Occipital lobe (tissue), 2 donors: ENCODE data around the gene TBATA. TPM values are rescaled to one million over a fixed set of nuclear protein-coding genes. Genes with fewer than 3 reads are reported as not detected.
A peak's percentile ranks its signal among the peaks of the same experiment; 100 is the strongest.

Experiments used
- DNase-seq: peaks from one replicate; lab custom pipeline; 2025; lab: John Stamatoyannopoulos, UW
- total RNA-seq: library from RNA; depleted of rRNA; stranded (reverse); fragments of >200 nt; gene quantifications from one replicate; pipeline ENCODE4 v1.2.3, GENCODE V29; 2014

The TBATA gene
- not detected for total RNA-seq

GRCh38 chr10:70785190-70785589 is at the start of gene TBATA:
TSS of gene TBATA (minus strand) at chr10:70785377. CDS start at chr10:70783379, 1,998 bp downstream.
- DNase-seq, result no peak

- no peak for DNase-seq
Measured at GRCh38 chr10:70834441-70835151, 49.4 kb upstream of the TBATA start.

GRCh38 chr10:70834021-70834420 is 48.8 kb upstream of the TBATA start:
- DNase-seq, result no peak

GRCh38 chr10:70833601-70834000 is 48.4 kb upstream of the TBATA start:
- DNase-seq, result no peak

GRCh38 chr10:70832852-70833528 is 47.8 kb upstream of the TBATA start:
- no peak for DNase-seq

- no peak for DNase-seq
Measured at GRCh38 chr10:70832221-70832620, 47.0 kb upstream of the TBATA start.

- no peak for DNase-seq
Measured at GRCh38 chr10:70830164-70830563, 45.0 kb upstream of the TBATA start.

- no peak for DNase-seq
Measured at GRCh38 chr10:70829543-70829942, 44.4 kb upstream of the TBATA start.

GRCh38 chr10:70828923-70829322 is 43.7 kb upstream of the TBATA start:
- DNase-seq, result no peak

GRCh38 chr10:70827086-70827757 is 42.0 kb upstream of the TBATA start:
- no peak for DNase-seq

GRCh38 chr10:70822076-70822820 is 37.1 kb upstream of the TBATA start:
- DNase-seq, result no peak

GRCh38 chr10:70820976-70821750 is 36.0 kb upstream of the TBATA start:
- DNase-seq, result no peak

- DNase-seq, result peak; percentile 61
Measured at GRCh38 chr10:70816220-70816894, 31.2 kb upstream of the TBATA start.

- peak; percentile 54 for DNase-seq
Measured at GRCh38 chr10:70815504-70816219, 30.5 kb upstream of the TBATA start, which contains the start of gene SGPL1. TSS of gene SGPL1 (plus strand) at chr10:70815948. CDS start at chr10:70816854, 906 bp downstream.

- DNase-seq, result no peak
Measured at GRCh38 chr10:70814126-70814525, 28.9 kb upstream of the TBATA start.

- DNase-seq, result no peak
Measured at GRCh38 chr10:70812814-70813213, 27.6 kb upstream of the TBATA start.

- DNase-seq, result no peak
Measured at GRCh38 chr10:70811881-70812280, 26.7 kb upstream of the TBATA start.

- DNase-seq, result no peak
Measured at GRCh38 chr10:70810967-70811366, 25.8 kb upstream of the TBATA start.

- no peak for DNase-seq
Measured at GRCh38 chr10:70809726-70810125, 24.5 kb upstream of the TBATA start.
